GM21717 (cell line): Measurements from ENCODE around the gene SEPTIN6.
A peak's percentile ranks its signal among the peaks of the same experiment; 100 is the strongest.
"Not testable (repeated sequence)": the region's sequence is repeated elsewhere in the genome, so short reads cannot be mapped to it uniquely, and the experiment has no call there.

Experiments used
- ATAC-seq: cut with Tn5 transposase; IDR thresholded peaks from one replicate; pipeline ENCODE4 v1.9.1; 2021; ENCODE audit warnings: mild to moderate bottlenecking, moderate library complexity; ENCODE audit not compliant: unreplicated experiment

Gene SEPTIN6

DNA sequence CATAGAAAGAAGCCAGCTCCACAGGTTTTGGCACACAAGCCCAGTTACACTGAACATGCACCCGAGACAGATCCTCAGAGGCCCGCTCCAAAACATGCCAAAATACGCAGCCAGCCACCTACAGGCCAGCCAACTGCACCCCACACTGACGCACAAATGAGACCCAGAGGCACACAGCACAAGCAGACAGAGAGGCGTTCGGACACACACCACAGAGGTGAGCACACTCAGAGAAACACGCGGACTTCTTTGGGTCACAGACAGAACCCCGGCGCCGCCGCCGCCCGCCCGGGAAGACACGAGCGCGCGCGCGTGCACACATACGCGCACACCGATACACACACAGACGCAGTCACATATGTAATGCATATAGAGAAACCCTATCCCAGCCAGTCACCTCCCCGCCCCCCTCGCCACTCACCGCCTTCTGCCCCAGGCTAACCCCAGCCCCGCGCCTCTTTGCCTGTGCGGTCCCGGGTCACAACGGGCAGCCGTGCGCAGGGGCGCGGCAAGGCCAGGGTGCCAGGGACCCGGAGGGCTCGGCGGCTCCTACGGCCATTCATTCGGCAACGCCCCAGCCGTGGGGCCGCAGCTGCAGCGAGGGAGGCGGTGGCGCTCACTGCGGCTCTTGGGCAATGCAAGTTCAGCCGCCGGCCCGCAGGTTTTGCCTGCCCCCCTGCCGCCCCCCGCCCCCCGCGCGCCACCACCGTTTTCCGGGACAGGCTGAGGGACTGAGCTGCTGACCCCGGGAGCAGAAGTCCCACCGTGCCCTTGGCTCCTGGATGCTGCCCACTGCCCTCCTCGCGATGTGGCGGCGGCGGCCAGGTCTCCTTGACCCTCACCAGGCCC lies 553 bp downstream of the SEPTIN6 start:
- peak; percentile 25 for ATAC-seq

GRCh38 chrX:119690921-119691716 lies 1.8 kb downstream of the SEPTIN6 start:
- ATAC-seq: no peak

GRCh38 chrX:119688911-119689321 lies 4.1 kb downstream of the SEPTIN6 start:
- no peak for ATAC-seq

GRCh38 chrX:119687661-119688413 lies 5.1 kb downstream of the SEPTIN6 start:
- no peak for ATAC-seq

- ATAC-seq: peak; percentile 45
Observed at GRCh38 chrX:119686087-119686691, 6.8 kb downstream of the SEPTIN6 start.

GRCh38 chrX:119685225-119686066 lies 7.5 kb downstream of the SEPTIN6 start:
- ATAC-seq: peak; percentile 55

DNA sequence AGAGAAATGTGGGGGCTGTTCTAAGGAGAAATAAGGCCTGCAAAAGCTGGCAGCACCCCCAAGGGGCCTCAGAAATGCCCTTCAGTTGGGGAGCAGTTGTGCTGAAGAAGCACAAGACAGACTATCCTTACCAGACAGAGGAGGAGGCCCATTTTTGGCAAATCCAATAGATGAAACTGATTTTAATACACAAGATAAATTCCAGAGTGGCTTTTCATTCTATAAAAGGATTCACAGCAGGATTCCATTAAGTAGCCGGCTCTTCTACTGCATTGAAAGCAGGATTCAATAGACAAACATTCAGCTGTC lies 8.1 kb downstream of the SEPTIN6 start:
- no peak for ATAC-seq

GRCh38 chrX:119684312-119684711 lies 8.7 kb downstream of the SEPTIN6 start:
- not testable (repeated sequence) for ATAC-seq

DNA sequence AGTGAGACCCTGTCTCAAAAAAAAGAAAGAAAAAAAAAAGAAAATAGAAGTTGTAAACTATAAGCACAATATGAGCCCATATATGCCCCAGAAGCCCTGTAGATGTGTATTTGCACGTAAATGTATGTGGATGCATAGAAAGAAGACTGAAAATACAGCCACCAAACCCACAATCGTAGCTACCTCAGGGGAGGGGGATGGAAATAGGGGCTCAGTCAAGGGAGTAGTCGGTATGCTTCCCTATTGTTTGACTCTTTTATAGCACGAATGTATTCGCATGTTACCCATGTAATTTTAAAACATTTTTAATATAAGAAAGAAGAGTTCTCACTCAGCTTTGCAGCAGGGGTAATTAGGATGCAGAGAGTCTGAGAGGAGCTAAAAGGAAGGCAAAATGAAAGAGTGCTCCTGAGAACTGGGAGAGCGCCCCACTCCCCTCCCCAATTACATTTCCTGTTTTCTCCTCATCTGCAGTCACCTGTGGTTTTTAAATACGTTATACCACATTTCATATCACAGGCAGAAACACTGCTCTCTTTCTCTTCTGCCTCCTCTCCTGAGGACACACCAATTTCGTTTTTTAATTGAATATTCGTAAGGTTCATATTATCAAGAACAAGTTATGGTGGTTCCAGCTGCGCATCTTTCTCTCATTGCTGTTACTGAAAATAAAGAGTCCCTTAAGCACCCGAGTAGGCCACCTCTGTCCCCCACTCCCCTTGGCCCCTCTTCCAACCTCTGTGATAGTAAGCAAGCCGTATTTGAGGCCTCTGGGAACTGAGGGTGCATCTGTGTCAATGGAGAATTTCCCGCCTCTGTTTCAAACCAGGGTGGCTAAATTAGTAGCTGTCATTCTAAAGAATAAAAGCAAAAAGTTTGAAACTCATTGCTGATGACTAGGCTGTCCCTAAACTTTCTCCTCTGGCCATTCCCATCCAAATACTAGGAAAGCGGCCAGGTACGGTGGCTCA lies 10.7 kb downstream of the SEPTIN6 start:
- ATAC-seq: no peak

DNA sequence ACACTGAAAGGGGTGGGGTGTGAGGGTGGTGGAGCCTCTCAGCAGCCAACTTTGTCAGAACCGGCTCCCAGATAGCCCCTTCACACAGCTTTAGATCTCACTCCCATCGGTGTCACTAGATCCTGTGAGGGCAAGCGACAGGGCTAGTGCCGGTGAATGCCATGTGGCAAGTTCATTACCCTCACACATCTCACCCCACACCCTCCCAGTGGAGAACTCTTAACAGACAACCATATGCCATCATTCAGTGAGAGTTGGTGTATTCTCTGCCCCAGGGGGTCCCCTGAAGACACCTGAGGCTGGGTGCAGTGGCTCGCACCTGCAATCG lies 15.3 kb downstream of the SEPTIN6 start:
- no peak for ATAC-seq

- ATAC-seq: no peak
Observed at GRCh38 chrX:119676949-119677653, 15.9 kb downstream of the SEPTIN6 start.

GRCh38 chrX:119673336-119673735 lies 19.6 kb downstream of the SEPTIN6 start:
- no peak for ATAC-seq

- no peak for ATAC-seq
Observed at GRCh38 chrX:119672426-119672825, 20.5 kb downstream of the SEPTIN6 start.

GRCh38 chrX:119669424-119670037 lies 23.4 kb downstream of the SEPTIN6 start:
- ATAC-seq: no peak

- no peak for ATAC-seq
Observed at GRCh38 chrX:119667111-119667878, 25.7 kb downstream of the SEPTIN6 start.

DNA sequence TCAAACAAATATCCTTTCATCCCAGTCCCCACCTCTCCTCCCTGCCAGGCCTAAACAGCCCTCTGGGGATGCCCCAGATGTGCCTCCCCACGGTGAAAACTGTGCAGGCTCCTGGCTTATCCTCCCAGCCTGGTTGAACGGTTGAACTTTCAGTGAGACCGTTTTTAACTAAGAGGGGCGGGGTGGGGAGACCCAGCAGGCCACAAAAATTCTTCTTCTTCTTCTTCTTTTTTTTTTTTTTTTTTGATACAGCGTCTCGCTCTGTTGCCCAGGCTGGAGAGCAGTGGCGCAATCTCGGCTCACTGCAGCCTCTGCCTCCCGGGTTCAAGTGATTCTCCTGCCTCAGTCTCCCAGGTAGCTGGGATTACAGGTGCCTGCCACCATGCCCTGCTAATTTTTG lies 28.1 kb downstream of the SEPTIN6 start:
- not testable (repeated sequence) for ATAC-seq

- ATAC-seq: no peak
Observed at GRCh38 chrX:119661486-119661885, 31.5 kb downstream of the SEPTIN6 start.
